PC-9 (cell line): ENCODE measurements around the gene BRI3.

Experiments used
- EZH2 ChIP-seq: fragments of 200-600 bp; sonication (generic); IDR thresholded peaks from 2 replicates; pipeline ENCODE4 v1.8.0; 2017; ENCODE audit warnings: antibody characterized with exemption, low read depth
- TF ChIP-seq, protein P1 (sequence below): fragments of 200-600 bp; sonication (generic); conservative IDR thresholded peaks from 2 replicates; pipeline ENCODE4 v1.6.1; 2017; ENCODE audit warnings: mixed run types, antibody characterized with exemption, mild to moderate bottlenecking, moderate library complexity

DNA sequence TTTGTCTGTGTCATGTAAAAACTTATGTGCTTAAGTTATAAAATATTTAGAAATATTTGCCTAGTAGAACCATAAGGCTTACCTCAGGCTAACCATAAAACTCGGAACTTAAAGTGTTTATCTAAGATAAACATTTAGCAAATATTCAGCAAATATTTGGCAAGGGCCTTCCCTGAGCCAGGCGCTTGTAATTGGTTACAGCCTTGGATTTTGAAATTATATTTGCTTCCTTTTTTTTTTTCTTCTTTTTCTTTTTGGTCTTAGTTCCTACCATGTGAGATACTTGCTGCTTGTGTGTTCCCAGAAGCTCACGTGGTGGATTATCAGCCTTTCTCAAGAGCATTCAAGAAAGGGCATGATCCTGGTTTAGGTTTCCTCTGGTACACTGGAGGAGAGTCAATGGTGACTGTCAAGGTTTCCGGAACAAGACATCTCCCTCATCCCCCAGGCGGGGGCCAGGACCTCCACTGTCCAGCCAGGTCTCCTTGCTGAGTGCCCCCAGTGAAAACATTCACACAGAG is 5.2 kb upstream of the BRI3 start:
- TF ChIP-seq, protein P1, sequence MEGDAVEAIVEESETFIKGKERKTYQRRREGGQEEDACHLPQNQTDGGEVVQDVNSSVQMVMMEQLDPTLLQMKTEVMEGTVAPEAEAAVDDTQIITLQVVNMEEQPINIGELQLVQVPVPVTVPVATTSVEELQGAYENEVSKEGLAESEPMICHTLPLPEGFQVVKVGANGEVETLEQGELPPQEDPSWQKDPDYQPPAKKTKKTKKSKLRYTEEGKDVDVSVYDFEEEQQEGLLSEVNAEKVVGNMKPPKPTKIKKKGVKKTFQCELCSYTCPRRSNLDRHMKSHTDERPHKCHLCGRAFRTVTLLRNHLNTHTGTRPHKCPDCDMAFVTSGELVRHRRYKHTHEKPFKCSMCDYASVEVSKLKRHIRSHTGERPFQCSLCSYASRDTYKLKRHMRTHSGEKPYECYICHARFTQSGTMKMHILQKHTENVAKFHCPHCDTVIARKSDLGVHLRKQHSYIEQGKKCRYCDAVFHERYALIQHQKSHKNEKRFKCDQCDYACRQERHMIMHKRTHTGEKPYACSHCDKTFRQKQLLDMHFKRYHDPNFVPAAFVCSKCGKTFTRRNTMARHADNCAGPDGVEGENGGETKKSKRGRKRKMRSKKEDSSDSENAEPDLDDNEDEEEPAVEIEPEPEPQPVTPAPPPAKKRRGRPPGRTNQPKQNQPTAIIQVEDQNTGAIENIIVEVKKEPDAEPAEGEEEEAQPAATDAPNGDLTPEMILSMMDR, result no peak
- TF ChIP-seq EZH2, result no peak
